HG02840 (cell line): ENCODE results near the gene PALMD.

ENCODE experiments used
- ATAC-seq: cut with Tn5 transposase; IDR thresholded peaks from one replicate; pipeline ENCODE4 v1.9.1; 2021; ENCODE audit warnings: mild to moderate bottlenecking, moderate library complexity, moderate number of reproducible peaks; ENCODE audit not compliant: unreplicated experiment, low FRiP score

The PALMD gene

DNA sequence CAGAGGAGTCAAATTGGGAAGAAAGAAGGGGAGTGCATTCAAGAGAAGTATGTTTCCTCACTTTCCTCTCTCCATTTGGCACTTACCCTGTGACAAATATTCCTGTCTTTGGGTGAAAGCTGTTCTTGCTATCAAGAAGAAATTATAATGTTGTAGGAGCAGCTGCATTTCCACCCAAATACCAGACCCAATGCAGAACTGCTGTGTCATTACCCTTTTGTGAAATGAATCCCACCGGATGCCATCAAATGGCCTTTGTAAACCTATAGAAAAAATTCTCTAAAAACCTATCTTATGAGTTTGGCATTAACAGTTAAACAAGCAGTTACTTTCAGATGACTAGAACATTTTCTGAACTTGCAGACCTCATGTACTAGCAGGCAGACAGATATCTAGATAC, 16.7 kb upstream of the PALMD start:
- no peak for ATAC-seq

DNA sequence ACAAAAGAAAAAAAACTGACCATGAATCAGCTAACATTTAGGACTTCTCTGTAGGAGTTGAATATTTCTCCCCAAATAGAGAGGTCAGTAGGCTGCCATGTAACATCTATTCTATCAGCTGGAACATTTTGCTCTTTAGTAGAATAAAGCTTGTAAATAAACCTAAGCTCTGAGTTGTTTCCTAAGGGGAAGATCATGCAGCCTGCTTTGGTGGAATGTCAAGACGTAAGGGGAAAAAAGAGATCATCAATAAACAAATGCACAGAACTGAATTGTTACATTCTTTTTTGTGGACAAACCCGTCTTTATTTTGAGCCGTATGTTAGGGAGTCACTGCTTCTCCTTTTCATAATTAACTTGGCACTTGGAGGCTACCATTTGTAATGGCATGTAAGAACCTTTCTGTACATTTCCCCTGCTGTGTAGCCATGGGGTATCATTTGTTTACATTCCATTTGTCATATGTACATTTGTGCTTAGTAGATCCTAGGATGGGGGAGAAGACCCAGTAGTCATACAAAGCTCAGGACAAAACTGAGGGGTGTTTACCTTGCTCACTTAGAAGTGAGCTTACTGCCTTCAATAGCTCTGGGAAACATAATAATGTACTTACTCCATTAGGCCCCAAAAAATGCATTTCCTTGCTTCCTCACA, 10.8 kb upstream of the PALMD start:
- ATAC-seq, result no peak

DNA sequence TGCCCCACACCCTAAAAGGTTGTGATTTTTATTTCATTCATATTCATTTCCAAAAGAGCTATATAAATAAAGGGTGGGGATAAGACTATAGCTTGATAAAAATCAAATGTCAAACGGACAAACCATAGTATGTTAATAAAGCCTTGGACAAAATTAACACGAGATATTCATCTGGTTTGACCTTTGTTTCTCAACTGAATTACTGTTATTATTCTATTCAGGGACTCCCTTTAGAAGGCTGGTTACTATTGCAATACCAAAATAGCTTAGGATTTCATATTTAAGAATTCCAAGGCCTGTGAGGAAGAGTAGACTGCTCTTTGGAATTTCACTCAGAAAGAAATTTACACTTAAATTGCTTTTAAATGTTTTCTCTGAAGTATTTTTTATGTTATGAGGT, 10.2 kb upstream of the PALMD start:
- ATAC-seq, result no peak

DNA sequence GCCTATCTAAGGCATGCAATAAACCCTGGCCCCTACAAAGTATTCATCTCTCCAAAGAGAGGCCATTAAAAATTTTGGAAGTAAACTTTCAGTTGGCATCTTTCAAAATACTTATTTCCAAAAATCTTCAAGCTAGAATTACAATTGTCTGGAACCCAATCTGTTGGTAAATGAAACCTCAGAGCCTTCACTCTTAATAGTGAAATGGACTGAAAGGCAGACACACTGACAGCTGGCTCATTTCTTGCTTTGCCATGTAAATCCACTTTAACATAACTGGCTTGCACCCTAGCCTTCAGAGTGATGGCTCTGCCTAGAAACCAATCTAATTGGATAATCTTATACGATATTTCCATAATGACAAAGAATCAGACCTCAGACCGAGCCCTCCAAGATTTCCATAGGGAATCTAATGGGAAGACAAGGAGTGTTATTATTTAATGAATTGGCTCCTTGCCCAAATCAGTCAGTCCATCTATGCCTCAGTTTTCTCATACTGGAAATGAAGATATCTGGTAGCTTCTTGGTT, 9.2 kb upstream of the PALMD start:
- ATAC-seq, result no peak

DNA sequence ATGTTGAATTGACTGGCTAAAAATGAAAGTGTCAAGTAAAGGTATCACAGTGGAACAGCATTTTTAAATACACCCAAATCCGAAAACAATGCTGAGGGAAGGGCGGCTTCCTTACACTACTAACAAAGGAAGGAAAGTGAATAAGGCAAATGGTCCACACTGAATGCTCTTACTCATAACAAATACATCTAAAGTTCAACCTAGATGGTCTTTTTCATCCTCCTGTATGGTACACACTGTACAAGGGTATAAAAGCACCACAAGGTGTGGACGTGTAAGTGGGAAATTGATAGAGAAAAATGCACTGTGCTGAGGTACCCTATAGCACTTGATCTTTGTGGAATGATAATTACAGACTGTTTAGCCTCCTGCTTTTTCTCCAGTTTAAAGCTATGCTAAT, 7.1 kb upstream of the PALMD start:
- ATAC-seq, result no peak

DNA sequence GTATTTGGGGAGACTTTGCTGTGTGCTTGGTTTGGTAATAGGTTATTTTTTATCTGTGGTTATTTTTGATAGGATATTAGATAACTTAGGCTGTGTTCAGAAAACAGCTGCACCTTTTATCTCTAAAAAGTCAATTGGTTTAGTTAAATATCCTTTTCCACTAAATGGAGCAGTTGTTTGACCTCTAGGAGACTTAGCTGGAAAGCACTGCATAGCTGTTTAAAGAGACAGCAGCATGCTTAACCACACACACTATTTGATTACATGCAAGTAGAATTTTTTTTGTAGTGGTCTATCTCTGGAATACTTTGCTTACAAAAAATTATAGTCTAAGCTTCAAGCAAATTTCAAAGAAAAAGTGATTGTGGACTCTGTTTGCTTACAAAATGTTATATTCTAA, 6.5 kb upstream of the PALMD start:
- ATAC-seq, result no peak

DNA sequence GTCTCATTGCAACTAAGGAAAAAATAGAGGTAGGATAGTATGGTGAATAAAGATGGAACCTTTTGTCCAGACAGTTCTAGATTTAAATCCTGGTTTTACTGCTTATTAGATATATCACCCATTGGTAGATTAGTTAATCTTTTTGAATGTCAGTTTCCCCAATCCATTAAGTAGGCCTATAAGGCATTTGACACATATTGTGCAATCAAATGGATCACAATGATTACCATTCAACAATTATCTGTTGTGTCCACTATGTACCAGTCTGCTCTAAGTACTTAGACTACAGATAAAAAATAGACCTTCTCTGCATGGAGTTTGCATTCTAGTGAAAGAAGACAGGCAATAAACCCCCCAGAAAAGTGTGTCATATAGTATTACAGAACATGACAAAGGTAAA, 6.0 kb upstream of the PALMD start:
- ATAC-seq, result no peak

DNA sequence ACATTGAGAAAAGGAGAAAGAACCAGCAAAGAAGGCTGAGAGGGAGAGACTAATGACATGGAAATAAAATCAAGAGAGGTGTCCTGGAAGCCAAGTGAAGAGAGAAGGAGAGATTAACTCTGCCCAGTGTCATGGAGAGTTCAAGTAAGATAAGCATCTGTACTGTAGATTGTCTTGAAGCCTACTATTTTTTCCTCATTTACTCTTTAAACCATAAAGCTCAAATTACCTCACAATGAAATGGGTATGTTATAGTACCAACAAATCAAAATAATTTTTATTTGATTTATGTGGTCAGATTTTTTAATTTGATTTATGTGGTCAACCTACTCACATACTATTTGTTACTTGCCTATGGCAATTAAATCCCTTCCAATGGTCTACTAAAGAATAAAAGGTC, 5.2 kb upstream of the PALMD start:
- no peak for ATAC-seq

DNA sequence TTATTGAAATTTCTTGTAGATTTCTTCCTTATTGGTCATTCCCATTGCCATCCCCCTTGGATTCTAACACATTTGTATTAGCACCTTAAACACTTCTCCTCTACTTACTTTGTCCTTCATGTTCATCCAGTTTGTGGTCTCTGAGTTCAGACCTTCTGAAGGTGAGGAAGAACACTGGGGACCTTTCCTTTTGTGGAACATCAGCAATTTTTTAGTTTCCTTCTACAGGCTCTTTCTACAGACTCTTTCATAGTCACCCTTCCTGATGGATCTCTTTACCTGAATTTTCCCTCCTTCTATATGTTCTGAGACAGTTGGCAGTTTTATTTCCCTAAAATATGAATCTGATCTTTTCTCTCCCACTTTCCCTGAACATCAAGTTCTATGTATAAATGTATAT, 4.4 kb upstream of the PALMD start:
- ATAC-seq, result no peak

DNA sequence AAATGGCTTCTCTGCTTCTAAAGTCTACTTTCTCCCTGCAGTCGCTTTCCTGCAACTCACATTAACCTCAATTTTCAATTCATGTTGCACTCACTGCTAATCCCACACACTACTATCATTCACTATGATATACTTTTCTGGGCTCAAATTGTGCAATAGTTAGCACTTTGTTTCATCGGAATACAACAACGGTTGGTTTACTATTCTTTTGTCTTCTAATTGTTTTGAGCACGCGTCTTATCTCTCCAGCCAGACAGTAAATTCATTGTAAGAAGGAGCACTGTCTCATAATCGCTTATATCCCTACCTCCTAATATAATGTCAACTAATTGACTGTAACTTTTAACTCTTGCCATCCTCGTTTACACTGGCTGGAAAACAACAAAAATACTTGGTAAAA, 3.9 kb upstream of the PALMD start:
- no peak for ATAC-seq

DNA sequence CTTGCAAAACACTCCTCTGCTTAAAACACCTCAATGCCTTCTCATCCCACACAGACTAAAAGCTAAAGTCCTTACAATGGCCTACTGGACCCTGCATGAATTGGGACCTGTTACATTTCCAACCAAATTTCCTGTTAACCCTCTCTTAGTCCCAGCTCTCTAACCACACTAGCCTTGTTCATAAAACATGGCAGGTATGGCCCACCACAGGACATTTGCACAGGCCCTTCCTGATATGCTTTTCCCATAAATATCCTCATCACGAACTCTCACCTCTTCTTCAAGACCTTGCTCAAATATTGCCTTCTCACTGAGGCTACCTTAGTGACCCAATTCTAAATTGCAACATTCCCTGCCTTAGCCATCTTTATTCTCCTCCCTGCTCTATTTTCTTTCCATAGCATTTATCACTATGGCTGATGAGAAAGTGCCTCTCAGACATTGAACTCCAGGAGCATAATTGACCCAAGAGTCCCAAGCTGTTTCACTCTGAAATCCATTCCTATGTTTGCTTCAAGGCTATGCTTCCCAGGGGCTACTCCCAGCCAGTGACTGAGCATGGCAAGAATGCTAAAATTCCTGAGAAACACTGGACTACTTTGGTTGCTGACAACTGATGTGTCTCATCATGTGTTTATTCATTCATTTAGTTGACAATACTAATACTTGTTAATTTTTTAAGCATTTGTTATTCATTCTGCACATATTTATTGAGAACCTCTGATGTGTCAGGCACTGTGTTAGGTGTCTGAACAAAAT, 2.7 kb upstream of the PALMD start:
- ATAC-seq, result no peak

DNA sequence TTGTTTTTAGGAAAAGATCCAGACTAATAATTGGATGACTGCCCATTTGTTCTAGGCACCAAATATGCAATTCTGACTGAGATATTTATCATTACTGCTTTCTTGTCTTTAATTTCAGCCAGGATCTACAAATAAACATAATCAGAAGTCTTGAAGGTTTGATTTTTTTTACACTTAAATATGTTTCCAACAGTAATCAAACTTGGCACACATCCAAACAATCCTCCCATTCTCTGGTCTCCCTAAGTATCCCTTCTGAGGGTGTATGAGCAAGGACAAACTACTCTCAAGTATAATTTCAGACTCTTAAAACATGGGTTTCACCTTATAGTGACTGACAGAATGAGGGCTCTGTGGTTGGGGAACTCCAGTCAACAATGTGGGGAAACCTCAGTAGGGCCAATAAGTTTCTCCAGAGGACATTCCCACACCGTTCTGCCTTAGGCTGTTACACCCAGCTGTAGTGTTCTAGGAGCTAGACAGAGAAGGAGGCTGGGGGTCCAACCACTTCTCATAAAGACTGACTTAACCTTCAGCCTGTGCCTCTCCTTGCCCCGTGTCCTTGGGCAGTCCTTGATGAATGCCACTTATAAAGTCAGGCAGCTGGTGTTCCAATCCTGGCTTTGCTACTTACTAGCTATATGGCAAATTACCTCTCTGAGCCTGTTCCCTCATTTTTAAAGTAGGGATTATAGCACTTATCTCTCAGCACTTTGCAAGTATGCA, 1.5 kb upstream of the PALMD start:
- no peak for ATAC-seq

DNA sequence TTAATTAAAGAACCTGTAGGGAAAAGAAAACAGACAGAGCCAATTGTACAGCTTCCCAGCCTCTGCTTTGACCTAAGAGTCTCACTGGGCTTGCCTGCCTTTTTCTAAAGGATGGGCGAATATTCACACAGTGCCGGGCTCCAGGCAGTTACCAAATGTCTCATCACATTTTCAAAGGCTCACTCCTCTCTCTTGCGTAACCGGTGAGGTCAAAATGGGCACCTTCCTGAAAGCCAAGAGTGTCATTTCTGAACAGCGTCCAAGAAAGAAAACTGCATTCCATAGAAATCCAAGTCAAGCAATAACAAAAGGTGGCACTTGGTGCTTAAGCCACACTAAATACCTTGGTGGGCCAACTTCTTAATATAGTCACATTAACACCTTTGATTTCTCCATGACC, 710 bp upstream of the PALMD start:
- no peak for ATAC-seq

DNA sequence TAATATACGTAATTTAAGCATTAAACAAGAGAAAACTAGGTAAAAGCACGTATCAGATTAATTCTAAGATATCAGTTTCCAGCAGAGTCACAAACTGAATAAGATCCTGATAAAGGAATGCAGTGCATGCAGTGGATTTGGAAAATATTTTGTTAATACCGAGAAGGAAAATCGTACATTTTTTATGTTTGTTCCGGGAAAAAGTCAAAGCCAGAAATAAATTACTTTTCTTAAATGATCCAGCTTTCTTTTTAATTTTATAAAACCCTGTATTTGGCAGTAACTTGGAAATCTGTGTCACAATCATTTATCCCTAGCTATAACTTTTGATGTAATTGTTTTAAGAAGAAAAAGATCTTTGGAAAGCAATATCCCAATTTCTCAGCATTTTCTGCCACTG, 955 bp downstream of the PALMD start:
- no peak for ATAC-seq

DNA sequence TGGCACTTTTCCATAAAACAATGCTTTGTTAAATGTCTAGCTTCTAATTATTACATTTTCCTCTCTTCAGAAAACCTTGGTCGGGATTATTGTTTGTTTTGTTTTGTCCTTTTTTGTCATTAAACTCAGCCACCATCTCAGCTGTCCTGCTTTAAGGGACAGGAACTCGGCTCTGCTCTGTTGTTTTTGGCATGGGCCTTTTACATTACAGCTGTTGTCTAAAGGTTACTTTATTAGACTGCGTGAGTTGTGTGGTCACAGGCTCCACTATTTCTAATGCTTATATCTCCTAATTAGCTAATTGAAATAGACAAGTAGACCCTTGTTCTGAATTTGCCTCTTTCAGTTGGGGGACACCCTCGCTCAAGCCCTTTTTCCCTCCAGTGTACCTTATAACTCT, 1.6 kb downstream of the PALMD start:
- no peak for ATAC-seq

DNA sequence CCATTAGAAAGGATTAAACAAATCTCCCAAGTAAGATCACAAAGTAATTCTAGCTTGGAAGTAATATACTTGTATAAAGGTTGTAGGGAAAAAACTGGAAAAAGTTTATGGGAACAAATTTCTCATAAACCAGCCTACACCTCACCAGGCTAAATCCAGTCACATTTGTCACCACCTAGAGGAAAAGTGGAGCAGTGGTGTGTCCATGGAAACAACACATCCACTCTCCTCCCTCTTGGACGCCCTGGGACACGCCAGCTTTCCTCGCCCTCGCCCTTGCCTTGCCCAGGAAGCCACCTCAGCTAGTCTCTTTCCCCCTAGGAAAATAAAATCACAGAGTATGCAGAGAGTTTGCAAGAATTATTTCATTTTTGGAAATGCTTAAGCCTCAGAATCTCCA, 2.2 kb downstream of the PALMD start:
- ATAC-seq, result no peak

DNA sequence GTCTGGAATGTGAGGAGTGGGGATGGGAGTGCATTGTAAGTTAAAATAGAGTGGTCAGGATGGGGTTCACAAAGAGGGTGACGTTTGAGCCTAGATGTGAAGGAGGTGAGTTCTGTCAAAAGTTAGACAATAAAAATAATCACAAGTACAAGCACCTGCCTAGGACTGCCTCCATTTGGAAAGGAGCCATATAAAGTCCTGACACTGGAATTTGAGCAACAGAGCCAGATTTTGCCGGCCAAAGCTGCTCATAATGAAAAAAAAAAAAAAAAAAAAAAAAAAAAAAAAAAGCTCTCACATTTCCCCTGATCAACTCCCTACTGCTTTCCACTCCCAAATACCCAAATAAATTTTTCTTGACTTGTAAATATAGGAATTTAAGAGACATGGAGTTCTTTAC, 4.1 kb downstream of the PALMD start:
- no peak for ATAC-seq

DNA sequence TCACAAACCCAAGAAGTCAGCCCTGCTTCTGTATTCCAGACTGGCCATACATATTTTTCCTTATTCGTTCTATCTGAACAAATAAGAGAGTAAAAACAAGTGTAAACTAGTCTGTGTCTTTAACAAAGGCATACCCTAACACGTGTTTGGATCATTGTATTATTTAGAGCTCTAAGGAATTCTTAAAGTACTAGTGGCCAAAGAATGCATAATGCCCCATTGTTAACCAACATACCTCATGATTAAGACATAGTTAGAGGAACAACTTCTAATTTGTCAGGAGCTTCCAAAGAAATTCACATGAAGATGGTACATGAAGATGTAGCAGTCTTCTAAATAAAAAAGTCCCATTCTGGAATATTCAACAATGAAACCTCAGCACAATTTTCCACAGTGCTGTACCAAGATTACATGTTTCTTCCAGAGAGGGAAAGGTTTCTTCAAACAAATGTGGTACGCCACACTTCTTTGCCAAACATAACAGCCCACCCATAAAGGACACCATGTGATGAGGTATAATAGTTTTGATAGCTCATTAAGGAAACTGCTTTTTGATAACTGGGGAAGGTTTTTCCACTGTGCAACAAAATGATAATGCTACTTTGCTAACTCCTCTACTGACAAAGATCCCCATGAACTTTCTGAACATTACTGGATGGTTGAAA, 5.0 kb downstream of the PALMD start:
- ATAC-seq, result no peak

DNA sequence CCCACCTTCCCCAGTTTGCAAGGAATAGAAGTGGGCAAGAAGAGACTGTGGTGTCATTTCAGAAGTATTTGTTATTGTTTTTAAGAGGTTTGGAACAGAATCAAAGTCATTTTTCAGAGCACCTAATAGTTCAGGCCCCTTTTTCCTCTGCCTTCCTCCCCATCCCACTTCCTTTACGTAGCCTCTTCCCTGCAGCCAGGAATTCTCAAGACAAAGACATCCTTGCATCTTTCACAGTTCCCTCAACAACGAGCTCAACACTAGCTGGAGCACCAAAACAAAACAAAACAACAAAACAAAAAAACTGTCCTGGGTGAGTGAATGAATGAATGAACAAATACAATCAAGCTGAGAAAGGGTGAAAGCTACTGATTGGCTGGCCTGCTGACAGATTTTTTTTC, 7.0 kb downstream of the PALMD start:
- no peak for ATAC-seq

DNA sequence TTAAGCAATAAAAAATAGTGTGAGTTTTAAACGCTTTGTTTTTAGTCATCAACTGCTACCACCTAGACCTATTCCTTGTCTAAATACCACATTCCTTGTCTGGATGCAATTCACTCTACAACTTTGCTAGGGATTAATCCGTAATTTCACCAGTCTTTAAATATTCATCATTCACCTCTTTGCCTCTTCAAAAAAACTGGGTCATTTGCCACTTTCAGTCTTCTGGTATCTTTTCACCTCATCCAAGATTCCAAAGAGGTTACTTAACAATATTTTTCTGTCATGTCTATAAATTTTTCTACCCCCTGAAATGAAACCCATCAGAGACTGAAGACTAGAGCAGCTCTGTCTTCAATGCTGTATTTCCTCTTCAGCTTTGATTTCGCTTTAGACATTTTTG, 9.5 kb downstream of the PALMD start:
- ATAC-seq, result no peak

DNA sequence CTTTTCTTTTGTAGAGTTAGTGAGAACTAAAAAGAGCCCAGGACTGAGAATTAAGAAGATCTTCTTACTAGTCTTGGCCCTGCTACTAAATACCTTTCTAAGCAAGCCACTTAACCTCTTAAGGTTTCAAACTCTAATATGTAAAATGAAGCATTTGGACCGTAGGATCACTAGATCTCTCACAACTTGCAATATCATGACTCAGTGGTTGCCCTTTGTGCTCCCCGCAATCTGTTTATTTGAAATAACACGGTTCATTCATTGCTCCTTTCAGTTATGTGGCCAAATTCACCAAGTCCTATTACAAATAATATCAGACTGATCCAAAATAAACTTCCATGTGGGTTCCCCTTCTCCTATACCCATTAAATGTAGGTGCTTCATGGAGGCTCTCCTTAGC, 10.8 kb downstream of the PALMD start:
- no peak for ATAC-seq
